CD4-positive, alpha-beta T cell treated with Interleukin-21 for 1 hour (primary cell): ENCODE data around the gene KAZN.

Source experiments
- DNase-seq: peaks from one replicate; pipeline ENCODE4 v3.0.0-alpha.2; 2020

The KAZN gene

DNA sequence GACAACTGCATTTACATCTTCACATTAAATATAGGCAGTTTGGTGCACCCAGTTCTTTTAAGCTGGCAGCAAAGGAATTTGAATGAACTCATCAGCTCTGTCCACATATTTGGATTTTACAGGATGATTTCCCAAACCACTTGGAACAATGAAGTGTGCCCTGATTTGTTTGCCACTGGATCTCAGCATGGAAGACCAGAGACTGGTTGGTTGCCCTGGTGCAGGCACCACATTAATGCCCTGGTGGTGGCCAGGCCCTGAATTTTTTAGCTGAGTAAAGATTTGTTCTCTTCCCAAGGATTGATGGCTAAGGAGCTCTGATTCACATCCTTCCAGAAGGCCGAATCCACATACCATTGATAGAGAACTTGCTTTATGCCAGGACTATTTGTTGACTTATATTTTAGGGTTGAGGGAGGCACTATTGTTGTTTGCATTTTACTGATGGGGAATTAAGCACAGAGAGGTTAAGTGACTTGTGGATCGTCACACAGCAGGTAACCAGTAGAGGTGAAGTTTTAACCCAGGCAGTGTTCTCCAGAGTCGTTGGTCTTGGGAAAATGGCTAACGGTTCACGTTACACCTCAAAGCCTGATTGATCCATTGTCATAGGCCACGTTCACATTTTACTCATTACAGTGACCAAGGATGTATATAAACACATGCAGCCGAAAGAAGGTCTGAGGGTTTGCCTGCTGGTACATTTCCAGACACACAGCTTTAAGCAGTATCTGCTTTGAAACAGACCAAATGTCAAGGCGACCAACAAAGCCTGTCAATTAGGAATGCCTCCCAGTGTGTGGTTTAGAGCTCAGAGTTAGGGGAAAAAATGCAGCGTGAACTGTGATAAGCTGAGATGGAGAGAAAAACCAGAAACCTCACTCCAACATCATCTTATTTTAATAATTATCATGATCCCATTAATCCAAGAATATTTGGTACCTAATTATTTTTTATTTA lies 50.7 kb downstream of the KAZN start:
- DNase-seq = no peak

DNA sequence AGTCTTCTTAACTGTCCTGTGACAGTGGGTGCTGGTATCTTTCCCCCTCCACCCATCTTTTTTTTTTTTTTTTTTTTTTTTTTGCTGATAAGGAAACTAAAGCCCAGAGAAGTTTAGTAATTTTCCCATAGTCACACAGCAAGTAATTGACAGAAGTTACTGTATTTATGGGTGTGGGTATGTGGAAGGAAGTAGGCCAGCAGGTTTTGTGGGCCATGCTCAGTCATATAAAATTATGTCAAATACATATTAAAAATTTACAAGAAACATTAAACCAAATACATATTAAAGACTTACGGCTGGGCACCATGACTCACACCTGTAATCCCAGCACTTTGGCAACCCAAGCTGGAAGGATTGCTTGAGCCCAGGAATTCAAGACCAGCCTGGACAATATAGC lies 51.5 kb downstream of the KAZN start:
- DNase-seq = no peak

DNA sequence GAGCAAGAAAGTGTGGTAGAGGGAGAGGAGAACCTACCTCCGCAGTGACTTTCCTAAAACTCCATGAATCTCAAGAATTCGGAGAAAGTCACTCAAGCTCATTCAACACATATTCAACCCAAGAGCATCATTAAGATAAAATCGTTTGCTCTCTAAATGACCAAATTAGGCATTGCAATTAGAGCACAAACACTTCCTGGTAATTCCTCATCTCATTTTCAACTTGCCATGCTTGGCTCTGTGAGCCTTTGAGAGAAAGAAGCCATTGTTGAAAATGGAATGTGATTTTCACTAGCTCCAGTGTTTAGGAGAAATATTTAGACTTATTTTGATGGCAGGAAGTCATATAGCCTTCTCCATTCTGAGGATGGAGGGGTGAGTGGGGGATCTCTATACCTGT lies 52.5 kb downstream of the KAZN start:
- no peak for DNase-seq

- DNase-seq = no peak
Observed at GRCh38 chr1:14652840-14653239, 54.4 kb downstream of the KAZN start.

DNA sequence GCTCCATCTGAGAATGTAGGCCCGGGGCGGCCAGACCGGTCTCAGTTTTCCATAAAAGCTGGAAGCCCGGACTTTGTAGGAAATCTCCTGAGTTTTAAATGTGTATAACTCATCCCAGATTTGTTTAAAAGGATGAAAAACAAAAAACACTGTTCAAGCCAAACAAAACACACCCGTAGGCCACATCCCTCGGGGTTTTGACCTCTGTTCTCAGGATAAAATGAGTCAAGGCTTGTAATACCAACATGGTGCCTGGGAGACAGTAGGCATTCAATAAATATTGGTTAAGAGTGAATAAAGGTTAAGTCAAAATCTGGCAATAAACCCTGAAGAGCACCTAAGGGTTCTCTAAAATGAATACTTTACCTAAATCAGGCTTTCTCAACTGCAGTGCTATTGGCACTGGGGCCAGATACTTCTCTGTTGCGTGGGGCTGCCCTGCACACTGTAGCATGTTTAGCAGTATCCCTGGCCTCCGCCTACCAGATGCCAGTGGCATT lies 55.0 kb downstream of the KAZN start:
- DNase-seq = no peak

GRCh38 chr1:14654554-14654953 lies 56.1 kb downstream of the KAZN start:
- DNase-seq = no peak

GRCh38 chr1:14655385-14655784 lies 56.9 kb downstream of the KAZN start:
- no peak for DNase-seq

DNA sequence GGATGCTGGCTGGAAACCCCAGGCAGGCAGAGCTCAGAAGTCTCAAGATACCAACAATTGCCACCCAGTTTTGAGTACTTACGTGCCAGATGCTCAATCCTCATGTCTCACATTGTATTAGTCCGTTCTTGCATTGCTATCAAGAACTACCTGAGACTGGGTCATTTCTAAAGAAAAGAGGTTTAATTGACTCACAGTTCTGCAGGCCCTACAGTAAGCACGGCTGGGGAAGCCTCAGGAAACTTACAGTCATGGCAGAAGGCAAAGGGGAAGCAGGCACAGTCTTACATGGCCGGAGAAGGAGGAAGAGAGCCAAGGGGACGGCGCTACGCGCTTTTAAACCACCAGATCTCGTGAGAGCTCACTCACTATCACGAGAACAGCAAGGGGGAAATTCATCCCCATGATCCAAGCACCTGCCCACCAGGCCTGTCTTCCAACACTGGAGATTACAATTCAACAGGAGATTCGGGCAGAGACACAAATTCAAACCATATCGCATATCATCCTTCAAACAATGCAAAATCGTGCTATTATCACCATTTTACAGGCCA lies 58.0 kb downstream of the KAZN start:
- no peak for DNase-seq

- no peak for DNase-seq
Observed at GRCh38 chr1:14658642-14659041, 60.2 kb downstream of the KAZN start.

DNA sequence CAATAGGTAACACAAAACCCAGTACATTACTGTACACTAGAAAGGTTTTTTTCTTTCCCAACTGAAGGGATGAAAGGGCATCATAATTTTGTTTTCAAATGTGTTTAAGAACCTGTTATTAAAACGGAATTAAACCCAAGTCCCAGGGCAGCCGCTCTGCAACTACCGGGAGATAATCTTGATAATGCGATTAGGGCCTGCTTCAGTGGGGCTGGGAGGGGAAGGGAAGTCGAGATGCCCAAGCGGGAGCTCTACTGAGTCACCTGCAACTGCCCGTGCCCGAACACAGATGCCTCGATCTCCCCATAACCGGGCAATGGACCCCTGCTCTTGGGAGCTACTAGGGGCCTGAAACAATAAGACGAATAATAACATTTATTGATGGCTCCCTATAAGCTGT lies 61.4 kb downstream of the KAZN start:
- no peak for DNase-seq

GRCh38 chr1:14660801-14661200 lies 62.3 kb downstream of the KAZN start:
- no peak for DNase-seq

DNA sequence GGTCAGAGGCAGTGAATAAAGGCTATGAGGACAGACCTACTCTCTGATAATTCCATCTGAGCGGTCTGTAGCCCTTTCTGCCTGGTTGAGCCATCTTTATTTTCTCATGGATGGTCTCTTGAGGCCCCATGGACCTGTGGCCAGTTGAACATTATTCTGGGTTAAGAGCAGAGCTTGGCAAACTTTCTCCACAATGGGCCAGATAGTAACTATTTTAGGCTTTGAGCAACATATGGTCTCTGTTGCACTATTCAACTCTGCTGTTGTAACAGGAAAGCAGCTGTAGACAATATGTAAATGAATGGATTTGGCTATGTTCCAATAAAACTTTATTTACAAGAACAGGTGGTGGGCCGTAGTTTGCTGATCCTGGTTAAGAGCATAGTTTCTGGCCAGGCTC lies 62.7 kb downstream of the KAZN start:
- DNase-seq = no peak

DNA sequence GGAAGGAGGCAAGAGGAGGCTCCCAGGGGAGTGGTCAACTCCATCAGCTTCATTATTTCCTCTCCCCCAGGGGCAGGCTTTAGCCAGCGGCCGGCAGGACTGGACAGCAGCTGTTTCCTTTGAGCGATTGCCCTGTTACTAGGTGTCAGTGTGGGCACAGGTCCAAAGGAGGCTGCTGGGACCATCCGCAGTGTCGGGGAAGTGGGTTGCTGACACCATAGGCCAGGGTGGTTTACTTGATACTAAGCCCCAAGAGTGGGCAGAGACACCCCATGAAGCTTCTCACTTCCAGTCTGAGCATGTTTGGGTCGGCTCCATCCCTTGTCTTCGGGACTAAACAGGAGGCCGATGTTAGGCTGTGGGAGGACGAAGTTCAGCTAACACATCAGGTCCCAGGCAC lies 63.6 kb downstream of the KAZN start:
- DNase-seq = no peak

- no peak for DNase-seq
Observed at GRCh38 chr1:14663773-14664172, 65.3 kb downstream of the KAZN start.

DNA sequence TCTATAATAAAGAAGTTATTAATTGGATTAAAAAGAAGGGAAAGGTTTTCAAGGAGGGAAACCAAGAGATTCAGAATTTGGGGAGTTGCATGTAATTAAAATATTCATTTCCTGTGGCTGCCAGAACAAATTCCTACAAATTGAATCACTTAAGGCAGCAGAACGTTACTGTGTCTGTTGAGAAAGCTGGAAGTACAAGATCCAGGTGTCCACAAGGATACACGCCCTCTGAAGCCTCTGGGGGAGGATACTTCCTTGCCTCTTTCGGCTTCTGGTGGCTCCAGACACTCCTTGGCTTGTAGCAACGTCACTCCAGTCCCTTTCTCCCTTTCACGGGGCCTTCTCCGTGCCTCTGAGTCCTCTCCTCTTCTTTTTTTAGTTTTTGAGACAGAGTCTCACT lies 67.9 kb downstream of the KAZN start:
- DNase-seq = no peak

GRCh38 chr1:14666962-14667650 lies 68.6 kb downstream of the KAZN start:
- DNase-seq = no peak

DNA sequence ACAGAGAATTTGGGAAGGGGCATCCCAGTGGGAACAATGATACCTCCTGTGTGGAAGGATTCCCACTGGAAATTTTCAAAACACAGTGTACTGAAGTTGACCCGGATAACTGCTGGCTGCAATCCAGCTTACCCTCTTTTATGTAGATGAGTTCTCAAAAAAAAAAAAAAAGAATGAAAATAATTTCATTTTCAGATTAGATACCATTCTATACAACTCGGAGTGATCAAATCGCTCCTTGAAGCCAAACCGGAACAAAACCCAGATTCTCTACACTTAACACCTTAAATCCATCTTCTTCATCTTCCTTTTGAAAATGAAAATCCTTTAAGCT lies 69.1 kb downstream of the KAZN start:
- no peak for DNase-seq

GRCh38 chr1:14668538-14668937 lies 70.1 kb downstream of the KAZN start:
- no peak for DNase-seq

DNA sequence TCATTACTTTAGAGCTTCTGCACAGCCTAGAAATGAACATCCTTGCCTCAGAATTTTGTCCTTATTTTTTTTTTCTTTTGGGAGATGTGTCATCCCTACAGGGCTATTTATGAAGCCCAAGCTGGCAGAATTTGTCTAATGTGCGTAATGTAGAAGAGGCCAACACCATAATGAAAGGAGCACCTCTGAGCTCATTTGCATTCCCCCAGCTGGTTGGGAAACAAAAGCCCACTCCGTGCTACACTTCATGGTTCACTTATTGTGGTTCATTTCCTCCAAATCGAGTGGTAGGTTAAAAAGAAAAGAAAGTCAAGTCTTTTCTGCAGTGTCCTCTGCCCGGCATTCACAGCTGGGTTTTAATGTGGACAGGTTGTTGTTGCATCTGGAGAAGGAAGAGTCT lies 73.5 kb downstream of the KAZN start:
- no peak for DNase-seq

DNA sequence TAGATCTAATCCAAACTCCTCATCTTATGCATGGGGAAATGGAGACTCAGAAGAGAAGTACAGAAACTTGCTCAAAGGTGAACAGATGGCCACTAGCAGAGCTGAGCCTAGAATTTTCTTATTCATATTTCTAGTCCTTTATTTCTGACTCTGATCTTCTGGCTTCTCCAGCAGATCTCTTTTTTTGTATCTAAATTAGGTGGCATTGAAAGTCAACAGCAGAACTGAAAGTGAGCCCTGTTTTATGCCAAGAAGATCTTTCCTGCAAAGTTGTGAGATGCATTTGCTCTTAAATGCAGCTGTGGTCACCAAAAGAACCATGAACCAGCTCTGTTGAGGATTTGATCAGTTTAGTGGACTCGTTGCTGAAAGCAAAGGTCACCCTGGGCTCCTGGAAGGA lies 75.5 kb downstream of the KAZN start:
- no peak for DNase-seq

- no peak for DNase-seq
Observed at GRCh38 chr1:14676400-14676799, 77.9 kb downstream of the KAZN start.

GRCh38 chr1:14677292-14677971 lies 78.9 kb downstream of the KAZN start:
- no peak for DNase-seq

DNA sequence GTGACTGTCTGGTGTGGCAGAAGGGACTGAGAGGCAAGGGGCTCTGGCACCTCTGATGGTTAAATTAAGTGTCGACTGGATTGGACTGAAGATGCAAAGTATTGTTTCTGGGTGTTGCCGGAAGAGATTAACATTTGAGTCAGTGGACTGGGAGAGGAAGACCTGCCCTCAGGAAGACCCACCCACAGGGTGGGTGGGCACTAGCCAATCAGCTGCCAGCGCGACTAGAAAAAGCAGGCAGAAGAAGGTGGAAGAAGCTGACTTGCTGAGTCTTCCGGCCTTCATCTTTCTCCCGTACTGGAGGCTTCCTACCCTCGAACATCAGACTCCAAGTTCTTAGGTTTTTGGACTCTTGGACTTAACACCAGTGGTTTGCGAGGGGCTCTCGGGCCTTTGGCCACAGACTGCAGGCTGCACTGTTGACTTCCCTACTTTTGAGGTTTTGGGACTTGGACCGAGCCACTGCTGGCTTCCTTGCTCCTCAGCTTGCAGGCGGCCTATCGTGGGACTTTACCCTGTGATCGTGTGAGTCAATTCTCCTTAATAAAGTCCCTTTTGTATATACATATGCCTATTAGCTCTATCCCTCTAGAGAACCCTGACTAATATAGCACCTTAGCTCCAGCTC lies 79.6 kb downstream of the KAZN start:
- no peak for DNase-seq
